SK-N-SH (cell line): ENCODE data around the gene IGF2BP3.

ENCODE experiments used
- CTCF ChIP-seq: fragments of 200-600 bp; sonication (generic); IDR thresholded peaks from 2 replicates; pipeline ENCODE4 v1.6.1; 2017; ENCODE audit warnings: antibody characterized with exemption, mild to moderate bottlenecking, moderate library complexity
- POLR2AphosphoS5 ChIP-seq: IDR thresholded peaks from 2 replicates; pipeline ENCODE4 v1.6.1; 2012; ENCODE audit warnings: low read depth, low read length
- YY1 ChIP-seq: IDR thresholded peaks from 2 replicates; pipeline ENCODE4 v1.4.0; 2012; ENCODE audit warnings: low read depth, mild to moderate bottlenecking

DNA sequence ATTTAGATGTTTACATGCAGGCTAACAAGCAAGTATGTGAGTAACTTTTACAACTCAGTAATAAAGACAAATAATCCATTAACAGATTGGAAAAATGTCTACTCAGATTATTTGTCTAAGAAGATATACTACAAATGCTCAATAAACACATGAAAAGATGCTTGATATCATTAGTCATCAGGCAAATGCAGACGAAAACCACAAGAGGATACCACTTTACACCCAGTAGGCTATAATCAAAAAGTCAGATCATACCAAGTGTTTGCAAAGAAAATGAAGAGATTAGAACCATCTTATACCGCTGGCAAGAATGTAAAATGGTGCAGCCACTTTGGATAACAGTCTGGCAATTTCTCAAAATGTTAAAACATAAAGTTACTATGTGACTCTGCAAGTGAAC is 87.1 kb downstream of the IGF2BP3 start:
- TF ChIP-seq POLR2AphosphoS5 = no peak
- no peak for TF ChIP-seq CTCF
- no peak for TF ChIP-seq YY1
